ENCODE results near the gene OR9Q1.

DNA sequence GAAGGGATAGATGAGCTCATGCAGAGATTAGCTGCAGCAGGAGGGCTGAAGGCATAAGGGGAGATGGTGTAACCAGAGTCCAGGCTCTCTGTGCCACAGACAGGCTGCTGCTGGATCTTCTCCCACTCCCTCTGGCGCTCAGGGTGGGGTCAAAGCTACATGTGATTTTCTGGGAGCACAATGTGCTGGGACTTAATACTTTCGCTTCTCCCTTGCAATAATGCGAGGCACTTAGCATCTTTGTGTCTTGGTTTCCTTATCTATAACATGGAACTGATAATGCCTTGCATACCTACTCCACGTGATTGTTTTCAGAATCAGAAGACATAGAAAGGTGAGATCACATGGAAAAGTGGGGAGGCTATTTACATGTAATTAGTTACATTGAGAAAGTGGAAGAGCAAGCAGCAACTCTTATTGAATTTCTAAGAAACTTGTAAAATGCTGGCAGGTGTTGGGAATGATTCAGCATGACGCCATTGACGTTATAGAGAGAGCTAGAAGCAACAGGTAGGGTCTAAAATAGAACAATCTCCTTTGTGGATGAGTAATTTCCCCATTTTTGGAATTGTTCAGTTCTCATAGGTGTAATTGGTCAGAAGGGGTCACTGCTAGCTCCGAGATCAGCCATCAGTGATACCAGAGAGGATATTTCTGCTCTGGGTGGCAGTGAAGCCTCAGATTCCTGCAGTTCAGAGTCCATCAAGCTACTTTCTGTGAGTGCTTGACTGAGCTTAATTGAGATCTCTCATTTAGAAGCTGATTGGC, 109.8 kb downstream of the OR9Q1 start:
- TF ChIP-seq, protein P1, sequence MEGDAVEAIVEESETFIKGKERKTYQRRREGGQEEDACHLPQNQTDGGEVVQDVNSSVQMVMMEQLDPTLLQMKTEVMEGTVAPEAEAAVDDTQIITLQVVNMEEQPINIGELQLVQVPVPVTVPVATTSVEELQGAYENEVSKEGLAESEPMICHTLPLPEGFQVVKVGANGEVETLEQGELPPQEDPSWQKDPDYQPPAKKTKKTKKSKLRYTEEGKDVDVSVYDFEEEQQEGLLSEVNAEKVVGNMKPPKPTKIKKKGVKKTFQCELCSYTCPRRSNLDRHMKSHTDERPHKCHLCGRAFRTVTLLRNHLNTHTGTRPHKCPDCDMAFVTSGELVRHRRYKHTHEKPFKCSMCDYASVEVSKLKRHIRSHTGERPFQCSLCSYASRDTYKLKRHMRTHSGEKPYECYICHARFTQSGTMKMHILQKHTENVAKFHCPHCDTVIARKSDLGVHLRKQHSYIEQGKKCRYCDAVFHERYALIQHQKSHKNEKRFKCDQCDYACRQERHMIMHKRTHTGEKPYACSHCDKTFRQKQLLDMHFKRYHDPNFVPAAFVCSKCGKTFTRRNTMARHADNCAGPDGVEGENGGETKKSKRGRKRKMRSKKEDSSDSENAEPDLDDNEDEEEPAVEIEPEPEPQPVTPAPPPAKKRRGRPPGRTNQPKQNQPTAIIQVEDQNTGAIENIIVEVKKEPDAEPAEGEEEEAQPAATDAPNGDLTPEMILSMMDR (IDR thresholded peaks at IDR 0.05; ENCODE audit: low read depth, low read length, missing input control): no peak
- no peak for TF ChIP-seq YY1 (IDR thresholded peaks at IDR 0.05)
- no peak for TF ChIP-seq EGR1 (IDR thresholded peaks at IDR 0.05; ENCODE audit: low read depth in 2 of 2)
- no peak for TF ChIP-seq JUND (IDR thresholded peaks at IDR 0.05)
- no peak for TF ChIP-seq FOXA1 (IDR thresholded peaks at IDR 0.05)
- TF ChIP-seq, protein P2, sequence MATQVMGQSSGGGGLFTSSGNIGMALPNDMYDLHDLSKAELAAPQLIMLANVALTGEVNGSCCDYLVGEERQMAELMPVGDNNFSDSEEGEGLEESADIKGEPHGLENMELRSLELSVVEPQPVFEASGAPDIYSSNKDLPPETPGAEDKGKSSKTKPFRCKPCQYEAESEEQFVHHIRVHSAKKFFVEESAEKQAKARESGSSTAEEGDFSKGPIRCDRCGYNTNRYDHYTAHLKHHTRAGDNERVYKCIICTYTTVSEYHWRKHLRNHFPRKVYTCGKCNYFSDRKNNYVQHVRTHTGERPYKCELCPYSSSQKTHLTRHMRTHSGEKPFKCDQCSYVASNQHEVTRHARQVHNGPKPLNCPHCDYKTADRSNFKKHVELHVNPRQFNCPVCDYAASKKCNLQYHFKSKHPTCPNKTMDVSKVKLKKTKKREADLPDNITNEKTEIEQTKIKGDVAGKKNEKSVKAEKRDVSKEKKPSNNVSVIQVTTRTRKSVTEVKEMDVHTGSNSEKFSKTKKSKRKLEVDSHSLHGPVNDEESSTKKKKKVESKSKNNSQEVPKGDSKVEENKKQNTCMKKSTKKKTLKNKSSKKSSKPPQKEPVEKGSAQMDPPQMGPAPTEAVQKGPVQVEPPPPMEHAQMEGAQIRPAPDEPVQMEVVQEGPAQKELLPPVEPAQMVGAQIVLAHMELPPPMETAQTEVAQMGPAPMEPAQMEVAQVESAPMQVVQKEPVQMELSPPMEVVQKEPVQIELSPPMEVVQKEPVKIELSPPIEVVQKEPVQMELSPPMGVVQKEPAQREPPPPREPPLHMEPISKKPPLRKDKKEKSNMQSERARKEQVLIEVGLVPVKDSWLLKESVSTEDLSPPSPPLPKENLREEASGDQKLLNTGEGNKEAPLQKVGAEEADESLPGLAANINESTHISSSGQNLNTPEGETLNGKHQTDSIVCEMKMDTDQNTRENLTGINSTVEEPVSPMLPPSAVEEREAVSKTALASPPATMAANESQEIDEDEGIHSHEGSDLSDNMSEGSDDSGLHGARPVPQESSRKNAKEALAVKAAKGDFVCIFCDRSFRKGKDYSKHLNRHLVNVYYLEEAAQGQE (IDR thresholded peaks at IDR 0.05): no peak
- TF ChIP-seq GABPA (IDR thresholded peaks at IDR 0.05 in 1 of 2, conservative IDR thresholded peaks at IDR 0.05 in 1 of 2): no peak
